ENCODE measurements around the gene EDRF1.
A peak's percentile ranks its signal among the peaks of the same experiment; 100 is the strongest.

The EDRF1 gene

DNA sequence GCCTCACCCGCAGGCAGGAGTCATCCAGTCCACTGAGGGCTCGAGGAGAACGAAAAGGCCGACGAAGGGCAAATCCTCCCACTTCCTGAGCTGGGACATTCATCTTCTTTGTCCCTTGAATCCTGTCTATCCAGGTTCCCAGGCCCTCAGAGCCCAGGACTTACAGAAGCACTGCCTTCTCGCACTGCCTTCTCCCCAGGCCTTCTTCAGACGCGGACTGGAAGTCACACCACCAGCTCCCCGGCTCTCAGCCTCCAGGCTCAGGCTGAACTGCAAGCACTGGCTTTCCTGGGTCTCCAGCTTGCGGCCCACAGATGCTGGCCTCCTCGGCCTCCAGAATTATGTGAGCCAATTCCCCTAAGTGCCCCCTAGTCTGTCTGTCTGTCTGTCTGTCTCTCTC lies 62.5 kb downstream of the EDRF1 start:
- no peak for DNase-seq
- intact Hi-C loops (cut with DNase I), result no loop called here

GRCh38 chr10:125782616-125783015 lies 63.1 kb downstream of the EDRF1 start:
- DNase-seq, result no peak
- intact Hi-C loops (cut with DNase I), result no loop called here

- DNase-seq, result peak in 1 of 10 donors; percentile 67
Observed at GRCh38 chr10:125783408-125783807, 63.9 kb downstream of the EDRF1 start.

GRCh38 chr10:125783957-125784356 lies 64.4 kb downstream of the EDRF1 start:
- intact Hi-C loops (cut with DNase I), result no loop called here
- no peak for DNase-seq

More at GRCh38 chr10:125783408-125783807, 63.9 kb downstream of the EDRF1 start:
- intact Hi-C loops (cut with DNase I), result no loop called here

DNA sequence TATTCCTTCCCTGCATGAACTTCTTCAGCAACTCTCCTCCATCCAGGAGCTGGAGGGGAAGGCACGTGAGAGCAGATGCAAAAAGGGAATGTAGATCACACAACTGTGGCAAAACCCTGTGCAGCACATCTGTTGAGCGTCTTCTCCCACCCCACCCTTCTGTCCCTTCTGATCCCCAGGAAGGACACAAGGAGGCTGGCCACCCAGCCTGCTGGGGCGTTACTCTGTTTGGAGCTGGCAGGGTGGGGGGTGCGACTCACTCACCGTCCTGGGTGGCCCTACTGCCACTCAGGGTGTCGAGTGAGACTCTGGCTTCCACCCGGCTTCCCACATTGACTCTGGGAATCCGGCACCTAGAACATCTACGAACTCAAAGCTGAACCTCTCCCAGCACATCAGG lies 66.3 kb downstream of the EDRF1 start:
- DNase-seq, result no peak
- intact Hi-C loops (cut with DNase I), result no loop called here

DNA sequence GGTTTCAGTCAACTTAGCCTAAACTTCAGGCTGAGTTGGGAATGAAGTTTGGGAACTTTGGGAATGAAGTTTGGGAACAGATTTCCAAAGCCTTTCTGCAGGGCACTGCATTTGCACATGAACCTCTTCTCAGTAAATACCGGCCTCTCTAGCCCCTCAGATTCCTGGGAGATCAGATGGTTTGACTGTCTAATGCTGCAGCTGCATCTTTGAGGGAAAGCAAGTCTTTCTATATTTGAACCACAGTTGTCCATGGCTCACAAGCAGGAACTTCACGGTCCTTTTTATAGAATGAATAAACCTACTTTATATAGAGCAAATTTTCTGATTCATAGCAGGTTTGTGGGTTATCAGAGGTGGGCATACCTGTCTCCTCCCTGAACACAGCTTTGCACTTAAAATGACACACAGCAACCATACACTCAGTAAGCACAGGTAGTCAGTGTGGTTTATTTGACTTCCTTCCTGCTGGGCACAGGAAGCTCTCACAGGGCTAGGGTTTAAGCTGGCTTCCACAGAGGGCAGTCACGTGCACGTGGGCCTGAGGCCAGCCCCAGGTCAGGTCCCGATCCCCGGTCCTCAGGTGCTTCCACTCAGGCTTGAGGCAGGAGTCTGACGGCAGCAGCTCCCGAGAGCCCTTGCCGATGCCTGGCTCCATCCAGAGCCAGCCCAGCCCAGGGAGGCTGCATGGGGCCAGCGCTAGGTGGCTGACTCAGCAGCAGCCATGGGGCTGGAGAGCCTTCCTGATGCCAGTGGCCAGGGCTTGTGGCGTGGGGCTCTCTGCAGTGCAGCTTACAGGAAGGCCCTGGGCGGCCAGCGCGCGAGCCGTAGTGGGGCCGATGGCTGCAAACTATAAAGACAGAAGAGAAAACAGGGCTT lies 68.9 kb downstream of the EDRF1 start:
- intact Hi-C loops (cut with DNase I), result no loop called here
- peak in 1 of 10 donors; percentile 80 for DNase-seq

- intact Hi-C loops (cut with DNase I), result no loop called here
- no peak for DNase-seq
Observed at GRCh38 chr10:125792342-125793300, 73.1 kb downstream of the EDRF1 start.

GRCh38 chr10:125795128-125795527 lies 75.6 kb downstream of the EDRF1 start:
- intact Hi-C loops (cut with DNase I), result no loop called here
- peak; percentile 71 to 97 (median 82) for DNase-seq

DNA sequence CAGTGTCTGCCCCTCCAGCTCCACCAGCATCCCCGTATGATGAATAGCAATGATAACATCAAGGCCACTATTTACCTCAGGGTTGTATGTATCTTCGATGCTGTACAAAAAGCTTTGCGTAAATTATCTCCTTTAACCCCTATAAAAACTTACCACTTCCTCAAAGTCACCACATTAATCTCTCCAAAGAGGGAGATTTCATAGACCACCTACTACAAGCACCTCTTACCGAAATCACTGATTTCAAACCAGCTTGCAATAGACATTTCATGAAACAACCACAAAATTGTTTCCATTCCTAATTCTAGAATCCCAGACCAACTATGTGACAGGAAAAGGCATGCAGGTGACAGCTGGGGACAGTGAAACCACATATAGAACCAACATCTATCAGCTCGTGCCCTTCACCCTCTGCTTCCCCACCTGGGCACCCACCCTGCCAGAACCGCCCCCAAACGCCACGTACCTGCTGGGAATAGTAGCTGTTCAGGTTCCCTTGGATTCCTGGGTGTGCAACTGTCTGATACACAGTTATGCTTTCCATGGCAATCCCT lies 76.2 kb downstream of the EDRF1 start:
- intact Hi-C loops (cut with DNase I), result no loop called here
- no peak for DNase-seq

- intact Hi-C loops (cut with DNase I), result no loop called here
- no peak for DNase-seq
Observed at GRCh38 chr10:125797424-125797823, 77.9 kb downstream of the EDRF1 start.

- intact Hi-C loops (cut with DNase I), result no loop called here
- DNase-seq, result no peak
Observed at GRCh38 chr10:125797994-125798662, 78.6 kb downstream of the EDRF1 start.

DNA sequence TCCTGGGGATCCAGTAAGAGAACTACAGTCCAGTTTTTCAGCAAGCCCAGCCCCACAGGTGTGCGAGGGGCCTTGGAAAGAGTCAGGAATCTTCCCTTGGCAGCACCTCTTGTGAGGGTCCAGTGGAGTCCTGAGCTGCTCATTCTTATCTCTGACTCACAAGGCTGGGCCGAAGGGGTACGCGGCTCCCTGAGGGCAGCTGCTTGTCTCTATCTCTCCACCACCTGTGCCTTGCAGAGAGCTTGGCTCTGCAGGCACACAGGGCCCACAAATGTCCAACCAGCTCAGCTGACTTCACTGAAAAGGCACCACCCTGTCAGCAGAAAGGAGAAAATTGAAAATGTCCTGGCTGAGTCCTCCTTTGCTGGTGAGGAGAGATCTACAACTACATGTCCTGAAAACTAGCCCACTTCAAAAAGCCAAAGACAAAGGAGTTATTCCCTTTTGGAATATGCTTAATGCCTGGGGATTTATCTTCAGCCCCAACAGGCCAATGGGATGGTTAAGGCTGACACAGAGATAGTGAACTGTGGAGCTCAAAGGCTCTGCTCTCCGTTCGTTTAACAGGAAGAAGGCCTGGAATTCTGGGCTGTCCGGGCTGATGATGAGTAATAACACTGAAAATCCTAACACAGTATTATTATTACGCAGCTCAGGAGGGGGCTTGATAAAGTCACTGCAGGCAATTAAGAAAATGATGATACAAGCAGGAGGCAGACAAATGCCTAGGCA lies 80.1 kb downstream of the EDRF1 start:
- intact Hi-C loops (cut with DNase I), result no loop called here
- DNase-seq, result no peak

DNA sequence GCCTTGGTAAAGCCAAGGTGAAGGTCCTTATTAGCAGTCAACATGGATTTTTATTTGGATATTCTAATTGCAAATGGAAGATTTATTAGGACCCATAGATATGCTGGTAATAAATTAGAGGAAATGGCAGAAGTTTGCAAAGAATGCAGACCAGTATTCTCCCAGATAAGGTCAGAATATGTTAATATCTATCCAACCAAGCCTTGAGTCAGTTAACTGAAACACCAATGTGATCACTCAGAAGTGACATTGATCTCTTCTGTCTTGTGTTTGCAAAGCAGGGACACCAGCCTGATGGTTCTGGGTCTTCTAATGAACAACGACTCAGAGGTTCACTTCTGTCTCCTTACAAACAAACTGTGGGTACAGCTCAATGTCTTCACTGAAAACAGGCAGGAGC lies 82.1 kb downstream of the EDRF1 start:
- intact Hi-C loops (cut with DNase I), result no loop called here
- DNase-seq, result no peak

DNA sequence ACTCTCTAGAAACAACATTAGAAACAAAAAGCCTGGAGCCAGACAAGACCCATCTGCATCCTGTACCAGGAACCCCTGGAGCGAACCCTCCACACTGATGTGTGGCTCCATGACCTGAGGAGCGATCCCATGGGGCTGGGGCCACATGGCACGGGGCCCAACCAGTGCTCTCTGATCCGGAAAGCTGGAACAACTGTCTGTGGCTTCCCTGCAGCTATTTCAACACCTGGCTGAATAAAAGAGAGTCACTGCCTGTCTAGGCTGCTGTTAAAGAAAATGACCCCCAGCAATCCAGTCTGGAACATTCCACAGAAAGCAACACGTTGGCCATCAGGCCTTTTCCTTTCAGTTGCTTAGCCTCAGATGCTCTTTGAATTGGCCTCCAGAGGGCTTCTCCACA lies 82.6 kb downstream of the EDRF1 start:
- no peak for DNase-seq
- intact Hi-C loops (cut with DNase I), result no loop called here

GRCh38 chr10:125802739-125803138 lies 83.2 kb downstream of the EDRF1 start:
- no peak for DNase-seq
- intact Hi-C loops (cut with DNase I), result no loop called here

- no peak for DNase-seq
- intact Hi-C loops (cut with DNase I), result no loop called here
Observed at GRCh38 chr10:125808047-125808446, 88.5 kb downstream of the EDRF1 start.

DNA sequence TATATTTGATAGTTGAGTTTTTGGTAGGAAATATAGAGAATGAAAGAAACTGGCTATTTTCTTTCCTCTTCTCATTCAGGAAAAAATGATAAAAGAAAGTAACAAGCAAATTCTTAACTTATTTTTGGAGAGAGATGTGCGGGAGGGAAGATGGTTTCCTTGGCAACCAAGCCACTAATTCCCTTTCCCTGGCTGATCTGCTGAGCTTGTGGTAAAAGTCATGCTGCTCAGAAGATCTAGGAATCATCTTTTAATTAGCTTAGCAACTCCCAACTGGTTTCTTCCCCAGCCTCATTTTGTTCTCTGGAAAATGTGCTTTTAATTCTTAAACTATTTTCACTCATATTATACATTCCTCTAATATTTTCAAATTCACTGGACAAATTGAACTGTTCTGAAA lies 91.7 kb downstream of the EDRF1 start:
- intact Hi-C loops (cut with DNase I), result no loop called here
- no peak for DNase-seq

DNA sequence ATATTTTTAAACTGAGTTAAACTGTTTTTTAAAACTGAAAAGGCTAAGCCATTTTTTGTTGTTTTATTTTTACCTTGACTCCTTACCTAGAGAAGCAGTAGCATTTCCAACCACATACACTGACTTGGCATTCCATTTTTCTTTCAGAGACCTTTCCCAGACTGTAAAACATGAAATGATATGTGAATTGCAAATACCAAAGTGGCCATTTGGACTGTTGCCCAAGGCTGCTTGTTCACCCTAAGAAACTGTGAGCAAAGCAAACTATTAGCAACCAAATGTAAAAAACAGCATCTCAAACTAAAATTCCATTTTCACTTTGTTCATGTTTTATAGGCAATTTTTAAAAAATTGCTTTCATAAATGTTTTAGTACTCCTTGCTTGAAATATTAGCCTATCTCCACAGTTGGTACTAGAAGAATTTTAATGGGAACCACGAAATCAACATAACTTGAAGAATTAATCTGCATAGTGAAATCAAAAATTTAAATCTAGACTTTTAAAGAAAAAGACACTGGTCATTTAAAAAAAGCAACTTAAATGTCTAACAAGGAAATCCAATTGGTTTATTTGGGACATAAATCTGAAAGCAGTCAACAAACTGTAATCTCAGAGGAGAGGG lies 92.7 kb downstream of the EDRF1 start:
- intact Hi-C loops (cut with DNase I), result no loop called here
- no peak for DNase-seq
